Subcutaneous adipose tissue (tissue), 4 donors: Measurements from ENCODE around the gene VAV3. TPM values are rescaled to one million over a fixed set of nuclear protein-coding genes. Genes with fewer than 3 reads are reported as not detected.

ENCODE experiments used
- total RNA-seq, 4 donors: library from RNA; depleted of rRNA; stranded (reverse); fragments of >200 nt; gene quantifications; one replicate each; pipeline ENCODE4 v1.1.0, GENCODE V29; 2016
- TF ChIP-seq, protein P1 (sequence below): fragments of 450-650 bp; IDR thresholded peaks from one replicate; pipeline ENCODE4 v1.5.1; 2016; ENCODE audit warnings: low read depth, mild to moderate bottlenecking, control low read depth, antibody characterized with exemption, moderate library complexity

VAV3 gene
- total RNA-seq, 4 donors from 2014 or later = 7.0 to 13.1 (median 10.1) TPM

- TF ChIP-seq, protein P1, sequence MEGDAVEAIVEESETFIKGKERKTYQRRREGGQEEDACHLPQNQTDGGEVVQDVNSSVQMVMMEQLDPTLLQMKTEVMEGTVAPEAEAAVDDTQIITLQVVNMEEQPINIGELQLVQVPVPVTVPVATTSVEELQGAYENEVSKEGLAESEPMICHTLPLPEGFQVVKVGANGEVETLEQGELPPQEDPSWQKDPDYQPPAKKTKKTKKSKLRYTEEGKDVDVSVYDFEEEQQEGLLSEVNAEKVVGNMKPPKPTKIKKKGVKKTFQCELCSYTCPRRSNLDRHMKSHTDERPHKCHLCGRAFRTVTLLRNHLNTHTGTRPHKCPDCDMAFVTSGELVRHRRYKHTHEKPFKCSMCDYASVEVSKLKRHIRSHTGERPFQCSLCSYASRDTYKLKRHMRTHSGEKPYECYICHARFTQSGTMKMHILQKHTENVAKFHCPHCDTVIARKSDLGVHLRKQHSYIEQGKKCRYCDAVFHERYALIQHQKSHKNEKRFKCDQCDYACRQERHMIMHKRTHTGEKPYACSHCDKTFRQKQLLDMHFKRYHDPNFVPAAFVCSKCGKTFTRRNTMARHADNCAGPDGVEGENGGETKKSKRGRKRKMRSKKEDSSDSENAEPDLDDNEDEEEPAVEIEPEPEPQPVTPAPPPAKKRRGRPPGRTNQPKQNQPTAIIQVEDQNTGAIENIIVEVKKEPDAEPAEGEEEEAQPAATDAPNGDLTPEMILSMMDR = no peak
Measured at GRCh38 chr1:107535091-107535490, 429.9 kb downstream of the VAV3 start.

DNA sequence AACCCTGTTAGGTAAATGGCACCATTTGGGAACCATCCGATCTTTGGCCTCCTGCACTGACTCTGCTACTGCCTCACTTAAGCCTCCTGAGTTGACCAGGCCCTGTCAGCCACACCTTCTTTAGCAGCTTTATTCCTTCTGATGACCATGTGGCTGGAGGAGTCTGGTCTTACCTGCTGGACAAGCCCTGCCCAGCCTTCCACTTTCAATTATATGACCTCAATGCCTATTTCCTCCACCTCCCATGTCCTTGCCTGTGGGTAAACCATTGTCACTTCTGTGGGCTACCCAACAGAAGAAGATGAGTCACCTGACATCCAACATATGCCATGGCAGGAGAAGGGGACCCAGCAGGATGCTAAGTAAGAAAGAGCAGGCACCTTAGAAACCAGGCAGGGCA lies 430.3 kb downstream of the VAV3 start:
- TF ChIP-seq, protein P1 = no peak

- TF ChIP-seq, protein P1 = no peak
Measured at GRCh38 chr1:107533436-107533835, 431.5 kb downstream of the VAV3 start.

- TF ChIP-seq, protein P1 = no peak
Measured at GRCh38 chr1:107532318-107532717, 432.7 kb downstream of the VAV3 start.

DNA sequence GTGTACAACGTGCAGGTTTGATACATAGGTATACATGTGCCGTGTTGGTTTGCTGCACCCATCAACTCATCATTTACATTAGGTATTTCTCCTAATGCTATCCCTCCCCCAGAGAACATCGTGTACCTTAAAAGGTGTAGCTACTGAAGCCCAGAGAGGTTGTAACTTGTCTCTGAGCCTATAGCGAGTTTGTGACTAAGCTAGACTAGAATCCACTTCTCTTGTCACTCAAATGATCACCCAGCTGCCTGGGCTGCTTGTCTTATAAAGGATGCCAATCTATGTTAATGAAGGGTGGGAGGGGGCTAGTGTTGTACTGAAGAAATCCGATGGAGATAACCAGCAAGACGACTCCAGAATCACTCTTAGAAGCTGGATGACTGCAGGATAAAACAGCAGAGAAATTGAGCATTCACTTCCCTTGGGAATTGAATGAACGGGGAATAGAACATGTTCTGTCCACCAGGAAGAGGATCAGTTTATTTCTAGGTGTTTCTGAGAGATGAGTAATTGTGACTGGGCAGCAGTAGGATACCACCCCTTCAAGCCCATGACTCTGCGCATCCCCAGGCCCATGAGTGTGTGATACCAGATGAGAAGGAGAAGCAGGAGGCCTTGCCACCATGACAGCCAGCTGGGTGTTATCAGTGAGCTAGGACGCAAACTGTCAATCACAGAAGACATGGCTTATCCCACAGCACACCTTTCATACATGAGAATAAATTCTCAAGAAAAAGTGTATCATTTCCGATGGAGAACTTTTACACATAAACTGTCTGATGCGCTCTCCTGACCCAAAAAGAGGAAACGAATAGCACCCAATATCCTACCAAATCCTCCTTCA lies 433.7 kb downstream of the VAV3 start:
- TF ChIP-seq, protein P1 = no peak

- TF ChIP-seq, protein P1 = no peak
Measured at GRCh38 chr1:107530543-107530942, 434.4 kb downstream of the VAV3 start.

- TF ChIP-seq, protein P1 = no peak
Measured at GRCh38 chr1:107529511-107530149, 435.4 kb downstream of the VAV3 start.
